HG03135 (cell line): ENCODE results near the gene GUK1.

ENCODE experiments used
- ATAC-seq: cut with Tn5 transposase; IDR thresholded peaks from one replicate; pipeline ENCODE4 v1.9.1; 2021; ENCODE audit warnings: mild to moderate bottlenecking, moderate library complexity; ENCODE audit not compliant: unreplicated experiment

Gene GUK1

DNA sequence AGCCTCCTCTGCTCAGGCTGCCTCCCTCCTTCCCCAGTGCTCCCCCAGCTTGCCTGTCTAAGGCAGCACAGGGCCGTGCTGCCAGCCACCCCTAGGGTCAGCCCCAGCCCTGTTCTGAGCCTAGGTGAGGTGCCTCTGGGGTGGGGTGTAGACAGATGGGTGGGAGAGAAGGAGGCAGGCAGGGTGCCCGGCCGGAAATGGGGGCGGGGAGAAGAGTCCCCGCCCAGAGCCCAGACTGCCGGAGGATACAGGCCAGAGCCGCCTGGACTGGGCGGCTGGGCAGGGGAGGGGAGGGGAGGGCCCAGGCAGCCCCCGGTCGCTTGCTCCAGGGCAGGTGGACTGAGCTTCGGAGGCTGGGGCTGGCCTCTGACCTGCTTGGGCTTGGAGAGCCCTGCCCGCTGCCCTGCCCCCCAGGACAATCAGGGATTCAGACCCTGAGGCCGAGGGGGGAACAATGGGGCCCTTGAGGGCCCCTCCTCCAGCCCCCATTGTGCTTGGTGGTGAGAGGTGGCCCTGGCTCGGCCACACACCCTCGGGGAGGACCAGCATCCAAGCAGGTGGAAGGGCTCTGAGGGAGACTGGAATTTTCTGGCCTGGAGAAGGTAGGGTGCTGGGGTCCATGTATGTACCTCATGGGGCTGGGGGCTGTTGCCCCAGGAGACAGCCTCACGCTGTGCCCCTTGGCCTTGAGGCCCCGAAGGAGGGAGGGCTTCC lies 9.5 kb downstream of the GUK1 start, which contains the start of gene GJC2:
Gene GJC2, plus strand, starts transcription at position 525 of the 714 bp plus-strand sequence. CDS start 7,829 bp downstream, outside the sequence.
- no peak for ATAC-seq

DNA sequence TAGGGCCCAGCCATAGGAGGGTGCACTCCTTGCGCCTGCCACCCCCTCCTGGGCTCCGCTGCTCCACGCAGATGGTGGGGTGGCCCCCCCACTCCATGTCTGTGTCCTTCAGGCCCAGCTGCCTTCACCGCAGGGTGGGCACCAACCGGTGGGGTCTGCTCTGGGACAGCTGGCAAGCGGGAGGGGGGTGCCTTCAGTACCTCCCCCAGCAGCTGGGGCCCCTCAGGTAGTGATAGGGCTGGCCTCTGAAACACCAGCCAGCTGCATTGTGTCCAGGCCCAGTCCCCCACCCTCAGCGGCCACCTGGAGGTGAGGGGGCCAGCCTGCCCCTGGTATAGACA lies 10.0 kb downstream of the GUK1 start:
- ATAC-seq = no peak

DNA sequence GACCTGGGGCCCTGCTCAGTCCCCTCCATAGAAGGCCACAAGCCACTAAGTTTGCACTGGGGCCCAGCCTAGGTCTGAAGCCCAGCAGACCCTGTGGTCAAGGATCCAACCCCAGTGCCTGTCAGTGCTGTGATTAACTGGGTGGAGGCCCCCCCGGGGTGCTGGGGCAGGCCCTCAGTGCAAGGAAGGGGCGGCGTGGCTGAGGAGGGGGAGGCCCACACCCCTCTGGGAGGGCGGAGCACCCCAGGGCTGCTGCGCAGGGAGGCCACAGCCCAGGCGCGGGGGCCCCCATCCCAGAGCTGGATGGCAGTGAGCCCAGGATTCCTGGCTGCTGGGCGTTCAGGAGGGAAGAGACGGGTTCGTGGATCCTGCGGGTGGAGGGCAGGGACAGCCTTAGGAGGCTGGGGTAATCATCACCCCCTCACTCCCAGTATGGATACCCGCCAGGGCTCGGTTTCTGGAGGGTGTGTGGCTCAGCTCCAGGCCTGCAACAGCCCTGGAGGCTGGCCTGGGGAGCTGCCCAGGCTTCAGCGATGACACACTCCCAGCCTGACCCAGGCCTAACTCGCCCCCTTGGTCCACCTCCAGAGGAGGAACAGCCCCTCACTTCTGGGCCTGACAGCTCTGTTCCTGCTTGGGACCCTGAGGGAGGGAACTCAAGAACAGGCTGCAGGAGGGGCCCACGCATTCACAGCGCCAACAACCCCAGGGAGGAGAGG lies 10.5 kb downstream of the GUK1 start:
- ATAC-seq = no peak

DNA sequence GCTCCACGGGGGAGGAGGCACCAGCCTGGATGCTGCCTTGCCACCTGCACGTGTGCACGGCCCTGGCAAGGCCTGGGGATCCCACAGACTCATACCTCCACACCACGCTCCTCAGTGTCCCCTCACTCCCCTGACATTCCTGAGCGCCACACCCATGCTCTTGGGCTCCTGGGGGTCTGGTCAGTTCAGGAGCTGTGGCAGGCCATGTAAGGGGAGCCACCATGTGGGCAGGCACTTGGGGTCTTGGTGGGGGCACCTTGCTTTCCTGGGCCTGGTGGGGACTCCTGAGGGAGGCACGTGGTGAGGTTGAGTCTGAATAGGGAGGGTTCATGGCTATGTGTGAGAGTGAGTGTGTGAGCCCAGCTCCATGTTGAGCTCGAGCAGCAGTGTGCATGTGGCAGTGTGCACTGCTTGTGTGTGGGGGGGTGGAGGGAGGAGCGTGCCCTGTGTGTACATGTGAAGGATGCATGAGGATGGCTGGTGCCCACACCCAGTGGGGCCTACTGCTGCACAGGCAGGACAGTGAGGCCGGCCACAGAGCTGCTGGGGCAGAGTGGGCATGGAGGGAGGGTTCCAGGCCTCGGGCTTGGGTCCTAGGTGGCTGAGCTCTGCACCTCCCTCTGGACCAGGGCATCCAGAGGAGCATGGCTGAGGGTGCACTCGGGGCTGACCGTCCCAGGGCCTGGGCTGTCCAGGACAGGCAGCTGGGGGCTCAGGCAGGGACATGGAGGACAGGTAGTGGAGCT lies 11.3 kb downstream of the GUK1 start:
- ATAC-seq = no peak

DNA sequence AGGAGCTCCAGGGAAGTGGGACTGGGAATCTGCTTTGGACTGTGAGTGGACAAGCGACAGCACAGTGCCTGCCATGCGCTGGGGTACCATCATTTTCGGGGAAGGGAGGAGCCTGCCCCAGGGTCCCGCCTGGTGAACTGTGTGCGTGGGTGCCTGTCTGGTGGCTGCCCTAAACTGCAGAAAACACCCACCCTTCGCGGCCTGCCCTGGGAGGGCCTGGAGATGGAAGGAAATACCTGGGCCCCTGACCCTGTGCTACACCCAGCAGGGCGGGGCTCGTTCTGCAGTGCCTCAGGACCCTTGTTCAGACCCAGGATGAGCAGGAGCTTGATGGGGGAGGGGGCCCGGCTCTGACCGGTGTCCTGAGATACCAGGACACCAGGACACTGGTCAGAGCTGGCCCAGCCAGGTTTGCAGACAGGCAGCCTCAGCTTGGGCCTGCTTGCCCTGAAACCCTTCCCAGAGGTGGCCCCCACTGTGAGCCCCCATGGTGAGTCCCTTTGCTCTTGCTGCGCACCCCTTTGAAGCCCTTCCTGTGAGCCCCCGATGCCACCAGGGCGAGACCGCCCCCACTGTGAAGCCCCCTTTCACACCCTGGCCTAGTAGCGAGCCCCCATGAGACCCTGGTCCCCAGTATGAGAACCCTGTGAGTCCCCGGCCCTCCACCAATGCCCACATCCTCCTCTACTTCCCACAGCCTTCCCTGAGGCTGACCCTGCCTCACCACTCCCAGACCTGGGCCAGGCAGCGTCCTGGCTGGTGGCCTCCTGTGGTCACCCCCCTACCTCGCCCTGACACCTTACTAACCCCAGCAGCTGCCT lies 12.2 kb downstream of the GUK1 start:
- no peak for ATAC-seq

DNA sequence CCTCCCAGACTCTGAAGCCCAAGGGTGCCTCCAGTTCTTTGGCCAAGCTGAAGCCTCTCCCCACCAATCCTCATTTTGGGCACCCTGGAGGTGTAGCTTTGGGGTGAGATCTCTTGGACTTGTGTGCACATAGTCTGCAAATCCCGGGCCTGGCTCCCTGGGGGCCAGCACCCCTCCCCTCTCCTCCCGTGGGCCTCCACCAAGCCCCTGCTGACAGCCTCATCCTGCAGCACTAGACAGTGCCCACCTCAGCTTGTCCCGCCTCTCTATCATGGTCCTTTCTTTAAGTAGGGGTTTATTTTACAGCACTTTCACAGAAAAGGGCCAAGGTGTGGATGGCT lies 12.8 kb downstream of the GUK1 start:
- no peak for ATAC-seq

DNA sequence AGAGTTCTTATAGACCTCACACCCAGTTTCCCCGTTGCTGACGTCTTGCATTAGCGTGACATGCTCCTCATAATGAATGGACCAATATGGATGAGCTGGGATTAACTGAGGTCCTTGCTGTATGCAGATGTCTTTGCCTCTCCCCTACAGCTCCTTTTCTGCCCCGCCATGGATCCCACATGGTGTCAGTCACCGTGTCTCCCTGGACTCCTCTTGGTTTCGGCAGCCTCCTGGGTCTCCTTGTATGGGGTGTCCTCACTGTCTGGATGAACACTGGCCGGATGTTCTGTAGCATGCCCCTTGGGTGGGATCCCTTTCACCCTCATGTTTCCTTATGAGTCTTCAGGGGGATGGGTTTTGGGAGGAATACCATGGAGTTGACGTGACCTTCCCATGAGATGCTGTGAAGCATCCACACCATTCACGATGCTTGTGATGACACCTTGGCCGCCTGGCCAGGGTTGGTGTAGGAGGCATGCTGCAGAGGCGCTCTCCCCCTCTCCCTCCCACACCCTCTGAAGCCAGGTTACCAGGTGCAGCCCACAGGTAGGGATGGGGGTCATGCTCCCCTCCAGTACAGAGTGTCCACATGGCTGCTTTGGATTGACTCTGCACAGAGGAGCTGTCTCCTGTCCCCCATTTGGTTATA lies 14.1 kb downstream of the GUK1 start:
- no peak for ATAC-seq

DNA sequence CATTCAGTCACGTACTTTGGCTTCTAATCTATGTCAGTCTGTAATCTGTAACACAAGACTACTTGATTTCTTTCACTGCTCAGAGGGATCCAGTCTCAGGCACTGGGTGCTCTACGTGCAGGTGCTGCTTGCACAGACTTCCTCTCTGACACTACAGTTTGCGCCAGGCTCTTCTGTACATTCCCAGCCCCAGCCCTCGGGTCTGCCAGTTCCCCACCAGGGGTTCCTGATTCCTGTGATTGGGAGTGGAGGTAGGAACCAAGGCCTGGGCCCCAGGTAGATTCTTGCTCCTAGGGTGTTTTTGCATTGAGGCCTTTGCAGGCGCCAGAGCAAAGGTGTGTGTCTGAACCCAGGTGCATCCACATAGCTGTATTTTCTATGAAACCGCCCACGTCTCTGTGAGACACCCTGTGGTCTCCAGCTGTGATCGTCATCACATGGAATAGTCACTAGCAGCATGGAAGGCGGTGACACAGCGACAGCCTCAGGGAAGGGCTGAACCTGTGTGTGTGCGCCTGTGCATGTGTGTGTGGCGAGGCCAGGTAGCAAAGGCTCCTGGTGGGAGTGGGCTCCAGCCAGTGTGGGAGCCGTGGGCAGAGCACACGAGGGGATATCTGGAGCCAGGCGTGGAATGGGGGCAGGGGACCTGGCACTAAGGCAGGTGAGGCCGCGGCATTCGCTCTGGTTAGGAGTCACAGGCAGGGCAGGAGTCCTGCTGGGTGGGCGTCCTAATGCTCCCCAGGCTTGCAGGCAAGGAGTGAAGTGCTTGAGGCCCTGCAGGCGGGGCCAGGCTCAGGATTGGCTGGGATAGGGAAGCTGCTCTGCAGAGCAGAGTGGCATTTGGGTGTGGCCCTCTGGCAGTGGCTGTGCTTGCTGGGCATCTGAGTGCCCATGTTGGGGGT lies 14.8 kb downstream of the GUK1 start:
- no peak for ATAC-seq

DNA sequence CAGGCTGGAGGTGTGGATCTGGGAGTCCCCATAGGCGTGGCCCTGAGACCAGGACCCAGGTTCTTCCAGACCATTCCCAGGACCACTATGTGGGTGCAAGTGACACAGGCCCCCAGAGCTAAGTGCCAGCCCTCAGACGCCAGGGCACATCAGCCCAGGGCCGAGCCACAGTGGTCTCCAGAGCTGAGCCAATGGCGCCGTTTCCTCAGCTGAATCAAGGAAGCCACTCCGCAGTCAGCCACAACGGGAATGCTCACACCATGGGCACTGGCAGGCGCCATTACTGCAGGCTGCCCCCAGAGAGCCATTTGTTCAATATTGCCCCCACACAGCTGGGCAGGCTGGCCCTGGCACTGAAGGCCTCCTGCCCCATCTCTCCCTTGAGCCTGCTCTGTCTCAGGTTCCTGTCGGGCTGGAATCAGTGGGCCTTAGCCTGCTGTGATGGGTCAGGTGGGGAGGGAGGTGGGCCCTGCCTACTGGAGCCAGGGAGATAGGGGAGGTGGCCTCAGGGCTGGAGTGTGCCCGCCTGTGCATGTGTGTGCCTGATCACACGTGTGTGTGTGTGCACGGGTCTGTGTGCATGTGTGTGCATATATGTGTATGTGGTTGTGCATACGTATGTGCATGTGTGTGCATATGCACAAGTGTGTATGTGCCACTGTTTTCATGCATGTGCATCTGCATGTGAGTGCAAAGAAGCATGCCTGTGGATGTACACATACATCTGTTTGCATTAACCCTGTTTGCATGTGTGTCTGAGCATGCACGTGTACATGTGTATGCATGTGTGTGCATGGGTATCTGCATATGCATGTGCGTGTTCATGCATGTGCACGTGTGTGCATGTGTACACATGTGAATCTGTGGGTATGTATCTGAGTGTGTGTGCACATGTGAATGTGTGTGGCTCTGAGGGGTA lies 15.8 kb downstream of the GUK1 start:
- ATAC-seq = no peak

DNA sequence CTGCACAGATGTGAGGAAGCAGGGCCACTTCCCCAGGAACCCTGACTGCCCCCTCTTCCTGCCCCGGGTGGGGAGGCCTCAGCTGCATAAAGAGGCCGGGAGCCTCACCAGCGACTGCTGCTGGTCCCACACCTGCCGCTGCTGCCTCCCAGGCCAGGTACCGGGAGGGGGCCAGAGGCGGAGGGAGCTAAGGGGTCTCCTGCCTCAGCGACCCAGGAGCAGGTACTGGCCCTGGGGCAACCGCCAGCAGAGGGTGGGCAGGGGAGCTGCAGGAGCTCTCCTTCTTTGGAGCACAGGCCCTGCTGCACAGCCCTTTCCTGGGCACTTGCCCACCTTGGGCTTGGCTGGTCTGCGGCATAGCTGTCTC lies 16.4 kb downstream of the GUK1 start:
- no peak for ATAC-seq

DNA sequence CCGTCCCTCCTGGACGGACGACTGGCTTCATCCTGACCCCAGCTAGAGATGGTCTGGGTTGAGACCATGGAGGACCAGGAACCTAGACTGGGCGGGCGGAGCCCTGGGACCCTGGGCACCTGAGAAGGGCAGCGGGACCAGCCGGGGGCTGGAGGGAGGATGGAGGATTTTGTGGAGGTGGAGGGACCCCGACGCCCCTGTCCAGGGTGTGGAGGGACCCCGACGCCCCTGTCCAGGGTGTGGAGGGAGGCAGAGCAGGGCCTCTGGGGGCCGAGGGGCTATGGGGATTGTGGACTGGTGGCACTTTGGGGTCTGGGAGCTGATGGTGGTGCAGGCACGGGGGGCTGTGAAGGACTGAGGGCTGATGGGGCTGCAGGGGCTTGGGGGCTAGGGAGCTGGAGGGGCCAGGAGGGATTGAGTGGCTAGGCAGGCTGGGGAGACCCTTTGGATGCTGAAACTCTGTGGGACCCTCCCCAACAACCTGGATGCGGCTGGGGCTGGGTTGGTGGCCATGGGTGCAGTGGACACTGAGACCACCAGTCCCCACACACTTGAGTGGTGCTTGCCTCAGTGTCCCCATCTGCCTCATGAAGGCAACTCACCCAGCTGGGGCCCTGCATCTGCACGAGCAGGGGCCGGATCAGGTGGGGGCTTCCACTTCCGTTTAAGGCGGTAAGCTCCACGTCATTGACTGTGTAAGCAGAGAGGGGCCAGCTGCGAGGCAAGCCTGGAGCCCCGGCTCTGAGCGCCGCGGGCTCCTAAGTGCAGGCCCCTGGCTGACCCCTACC lies 17.1 kb downstream of the GUK1 start:
- no peak for ATAC-seq

DNA sequence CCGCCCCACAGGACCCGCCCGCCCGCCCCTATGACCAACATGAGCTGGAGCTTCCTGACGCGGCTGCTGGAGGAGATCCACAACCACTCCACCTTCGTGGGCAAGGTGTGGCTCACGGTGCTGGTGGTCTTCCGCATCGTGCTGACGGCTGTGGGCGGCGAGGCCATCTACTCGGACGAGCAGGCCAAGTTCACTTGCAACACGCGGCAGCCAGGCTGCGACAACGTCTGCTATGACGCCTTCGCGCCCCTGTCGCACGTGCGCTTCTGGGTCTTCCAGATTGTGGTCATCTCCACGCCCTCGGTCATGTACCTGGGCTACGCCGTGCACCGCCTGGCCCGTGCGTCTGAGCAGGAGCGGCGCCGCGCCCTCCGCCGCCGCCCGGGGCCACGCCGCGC lies 17.6 kb downstream of the GUK1 start:
- no peak for ATAC-seq

DNA sequence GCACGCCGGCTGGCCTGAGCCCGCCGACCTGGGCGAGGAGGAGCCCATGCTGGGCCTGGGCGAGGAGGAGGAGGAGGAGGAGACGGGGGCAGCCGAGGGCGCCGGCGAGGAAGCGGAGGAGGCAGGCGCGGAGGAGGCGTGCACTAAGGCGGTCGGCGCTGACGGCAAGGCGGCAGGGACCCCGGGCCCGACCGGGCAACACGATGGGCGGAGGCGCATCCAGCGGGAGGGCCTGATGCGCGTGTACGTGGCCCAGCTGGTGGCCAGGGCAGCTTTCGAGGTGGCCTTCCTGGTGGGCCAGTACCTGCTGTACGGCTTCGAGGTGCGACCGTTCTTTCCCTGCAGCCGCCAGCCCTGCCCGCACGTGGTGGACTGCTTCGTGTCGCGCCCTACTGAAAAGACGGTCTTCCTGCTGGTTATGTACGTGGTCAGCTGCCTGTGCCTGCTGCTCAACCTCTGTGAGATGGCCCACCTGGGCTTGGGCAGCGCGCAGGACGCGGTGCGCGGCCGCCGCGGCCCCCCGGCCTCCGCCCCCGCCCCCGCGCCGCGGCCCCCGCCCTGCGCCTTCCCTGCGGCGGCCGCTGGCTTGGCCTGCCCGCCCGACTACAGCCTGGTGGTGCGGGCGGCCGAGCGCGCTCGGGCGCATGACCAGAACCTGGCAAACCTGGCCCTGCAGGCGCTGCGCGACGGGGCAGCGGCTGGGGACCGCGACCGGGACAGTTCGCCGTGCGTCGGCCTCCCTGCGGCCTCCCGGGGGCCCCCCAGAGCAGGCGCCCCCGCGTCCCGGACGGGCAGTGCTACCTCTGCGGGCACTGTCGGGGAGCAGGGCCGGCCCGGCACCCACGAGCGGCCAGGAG lies 18.3 kb downstream of the GUK1 start:
- no peak for ATAC-seq

DNA sequence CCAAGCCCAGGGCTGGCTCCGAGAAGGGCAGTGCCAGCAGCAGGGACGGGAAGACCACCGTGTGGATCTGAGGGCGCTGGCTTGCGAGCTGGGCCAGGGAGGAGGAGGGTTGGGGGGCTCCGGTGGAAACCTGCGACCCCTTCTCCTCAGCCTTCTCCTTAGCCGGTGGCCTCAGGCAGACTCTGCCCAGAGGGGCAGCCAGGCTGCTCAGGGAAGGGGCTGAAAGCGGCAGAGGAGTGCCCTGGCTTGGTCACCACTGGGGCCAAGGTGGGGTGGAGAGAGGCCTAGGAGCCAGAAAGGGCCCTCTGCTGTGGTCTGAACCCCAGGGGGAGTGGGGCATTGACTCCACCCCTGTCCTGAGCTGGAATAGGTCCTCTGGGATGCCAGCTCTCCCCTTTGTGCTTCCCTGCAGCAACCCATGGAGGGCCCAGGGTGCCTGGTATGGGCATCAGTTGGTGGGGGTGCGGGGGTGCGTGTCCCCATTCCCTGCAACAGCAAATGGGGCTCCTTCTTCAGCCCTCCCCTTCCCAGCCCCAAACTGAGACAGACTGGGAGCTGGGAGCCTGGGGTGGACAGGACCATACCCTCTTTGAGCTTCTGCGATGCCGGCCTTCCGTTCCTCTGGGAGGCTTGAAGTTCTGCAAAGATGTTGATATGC lies 19.1 kb downstream of the GUK1 start:
- no peak for ATAC-seq

DNA sequence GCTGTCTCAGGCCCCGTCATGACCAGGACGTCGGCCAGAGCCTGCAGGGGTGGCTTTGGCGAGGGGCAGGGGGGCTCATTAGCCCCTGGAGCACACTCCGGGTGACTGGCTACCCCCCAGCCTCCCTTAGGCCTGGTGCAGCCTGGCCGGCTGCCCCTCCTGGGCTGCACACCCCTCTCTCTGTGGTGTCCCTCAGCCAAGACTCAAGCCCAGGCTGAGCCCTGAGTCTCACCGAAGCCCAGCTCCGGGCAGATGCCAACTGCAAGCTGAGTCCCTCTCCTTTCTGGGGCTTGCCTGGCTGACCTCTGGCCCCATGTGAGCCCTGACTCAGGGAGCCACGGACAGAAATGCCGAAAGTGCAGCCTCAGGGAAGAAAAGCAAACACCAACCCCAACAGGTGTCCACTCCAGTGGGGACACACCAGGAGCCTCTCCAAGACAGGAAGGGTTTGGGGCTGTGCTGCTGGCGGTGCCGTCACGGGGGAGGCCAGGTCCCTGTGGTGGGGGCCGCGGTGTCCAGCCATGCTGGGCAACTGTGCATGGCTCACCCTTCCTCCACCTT lies 20.2 kb downstream of the GUK1 start:
- ATAC-seq = no peak

DNA sequence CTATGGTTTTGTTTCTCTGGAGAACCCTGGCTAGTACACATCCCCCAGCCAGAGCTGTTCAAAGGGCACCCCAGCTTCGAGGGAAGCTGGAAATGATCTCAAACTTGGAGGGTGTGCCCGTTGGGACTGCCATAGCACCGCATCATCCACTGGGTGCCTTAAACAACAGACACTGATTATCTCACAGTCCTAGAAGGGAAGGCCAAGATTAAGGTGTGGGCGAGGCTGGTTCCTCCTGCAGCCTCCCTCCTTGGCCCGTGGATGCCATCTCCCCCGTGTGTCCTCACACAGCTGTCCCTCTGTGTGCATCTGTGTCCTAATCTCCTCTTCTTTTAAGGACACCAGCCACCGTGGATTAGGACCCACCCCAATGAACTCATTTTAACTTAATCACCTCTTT lies 21.3 kb downstream of the GUK1 start:
- no peak for ATAC-seq
